ENCODE measurements around the gene ERBB4. TPM values are rescaled to one million over a fixed set of nuclear protein-coding genes. Genes with fewer than 3 reads are reported as not detected.

Gene ERBB4
- total RNA-seq, 1 experiment from 2014 or later, result 0.04 TPM

DNA sequence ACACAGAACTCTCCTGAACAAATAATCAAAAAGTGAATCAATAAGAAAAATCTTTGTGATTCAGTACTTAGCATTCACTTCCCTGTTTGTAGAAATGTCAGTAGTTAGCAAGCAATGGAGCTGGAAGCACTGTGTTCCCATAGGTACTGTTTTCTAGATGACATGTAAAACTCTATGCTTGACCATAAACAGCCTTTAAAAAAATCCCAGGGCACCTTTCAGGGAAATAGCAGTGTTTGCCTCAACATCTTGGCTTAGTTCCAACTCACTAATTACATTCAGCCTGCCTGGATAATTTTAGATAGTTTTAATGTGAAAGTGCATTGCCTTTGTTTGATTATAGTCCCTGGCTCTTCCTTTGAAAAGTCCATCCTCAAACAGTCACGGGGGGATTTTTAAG is 721.8 kb downstream of the ERBB4 start:
- H3K23ac ChIP-seq (ENCODE audit: insufficient read length, low read depth, low read length), result no peak overlapping the region
- H3K27ac ChIP-seq (ENCODE audit: insufficient read length, low read depth, low read length), result no peak overlapping the region
- no peaks in the 10 kb centered on the region for H3K4me1 ChIP-seq (ENCODE audit: insufficient read depth, low read length)
- H3K79me2 ChIP-seq (ENCODE audit: insufficient read depth, low read length), result no peaks in the 10 kb centered on the region
- no peak overlapping the region for H2BK15ac ChIP-seq (ENCODE audit: low read depth, low read length)
- H3K9me3 ChIP-seq (ENCODE audit: control insufficient read depth, low read depth, low read length), result no peaks in the 10 kb centered on the region
- H4K8ac ChIP-seq (replicated peaks; ENCODE audit: insufficient read length, low read depth, low read length), result no peak overlapping the region
- no peak overlapping the region for H2BK120ac ChIP-seq (ENCODE audit: low read depth, low read length, poor library complexity, severe bottlenecking)
- Mint-ChIP-seq H3K36me3 (ENCODE audit: insufficient read depth in 1 of 3, low read depth in 3 of 3) (no peaks in the 10 kb centered on the region), H3K9me3 (peaks cover 0 to 2% of the 10 kb centered on the region in 2 experiments; a peak in 3 of 5 replicates), H3K27ac (no peak overlapping the region), H3K27me3 (ENCODE audit: low read depth) (no peaks in the 10 kb centered on the region), H3K4me3 (no peak overlapping the region), H3K4me1 (peaks cover 4 to 6% of the 10 kb centered on the region in 2 experiments)
- no peak overlapping the region for H3K18ac ChIP-seq (ENCODE audit: insufficient read length, low read depth, low read length)
- H3K79me1 ChIP-seq (ENCODE audit: insufficient read depth, low read depth, low read length, poor library complexity, severe bottlenecking), result no peaks in the 10 kb centered on the region
- H3K27me3 ChIP-seq (ENCODE audit: insufficient read depth, low read length), result no peaks in the 10 kb centered on the region
- TF ChIP-seq, protein P1, sequence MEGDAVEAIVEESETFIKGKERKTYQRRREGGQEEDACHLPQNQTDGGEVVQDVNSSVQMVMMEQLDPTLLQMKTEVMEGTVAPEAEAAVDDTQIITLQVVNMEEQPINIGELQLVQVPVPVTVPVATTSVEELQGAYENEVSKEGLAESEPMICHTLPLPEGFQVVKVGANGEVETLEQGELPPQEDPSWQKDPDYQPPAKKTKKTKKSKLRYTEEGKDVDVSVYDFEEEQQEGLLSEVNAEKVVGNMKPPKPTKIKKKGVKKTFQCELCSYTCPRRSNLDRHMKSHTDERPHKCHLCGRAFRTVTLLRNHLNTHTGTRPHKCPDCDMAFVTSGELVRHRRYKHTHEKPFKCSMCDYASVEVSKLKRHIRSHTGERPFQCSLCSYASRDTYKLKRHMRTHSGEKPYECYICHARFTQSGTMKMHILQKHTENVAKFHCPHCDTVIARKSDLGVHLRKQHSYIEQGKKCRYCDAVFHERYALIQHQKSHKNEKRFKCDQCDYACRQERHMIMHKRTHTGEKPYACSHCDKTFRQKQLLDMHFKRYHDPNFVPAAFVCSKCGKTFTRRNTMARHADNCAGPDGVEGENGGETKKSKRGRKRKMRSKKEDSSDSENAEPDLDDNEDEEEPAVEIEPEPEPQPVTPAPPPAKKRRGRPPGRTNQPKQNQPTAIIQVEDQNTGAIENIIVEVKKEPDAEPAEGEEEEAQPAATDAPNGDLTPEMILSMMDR (conservative IDR thresholded peaks at IDR 0.05), result no peak
- H4K5ac ChIP-seq (ENCODE audit: insufficient read length, low read depth, low read length), result no peak overlapping the region
- H2AFZ ChIP-seq (ENCODE audit: low read length), result no peak overlapping the region
- no peak overlapping the region for H3T11ph ChIP-seq (ENCODE audit: low read length)
- H3K4ac ChIP-seq (ENCODE audit: low read depth, low read length), result no peak overlapping the region
- no peak for DNase-seq
- no peak overlapping the region for H2BK12ac ChIP-seq (ENCODE audit: insufficient read length, low read depth, low read length)
- H3K9ac ChIP-seq (ENCODE audit: extremely low read depth, insufficient read length, low read length), result no peak overlapping the region
- no peak overlapping the region for H4K91ac ChIP-seq (ENCODE audit: insufficient read length, low read depth, low read length)
- H2BK5ac ChIP-seq (ENCODE audit: insufficient read length, low read length), result no peak overlapping the region
- no peaks in the 10 kb centered on the region for H4K20me1 ChIP-seq (ENCODE audit: control insufficient read depth, insufficient read depth, insufficient read length)
- H3K4me2 ChIP-seq (ENCODE audit: insufficient read depth, insufficient read length, low read length), result no peak overlapping the region
- no CpG with 5 or more reads among the region's 1 CpG for WGBS (ENCODE audit: extremely low coverage, insufficient read length, low lambda C conversion rate)
- H3K56ac ChIP-seq (ENCODE audit: insufficient read length, low read depth, low read length), result no peak overlapping the region
- no peak overlapping the region for H3K14ac ChIP-seq (ENCODE audit: insufficient read depth, low read length)
- no peak overlapping the region for H2BK20ac ChIP-seq (ENCODE audit: low read depth, low read length, poor library complexity, severe bottlenecking)
- H2AK5ac ChIP-seq (ENCODE audit: insufficient read length, low read length), result no peak overlapping the region
- H3K23me2 ChIP-seq (ENCODE audit: insufficient read length, low read depth, low read length, poor library complexity, severe bottlenecking), result no peaks in the 10 kb centered on the region

All from H9 (cell line).